Neural cell (in vitro differentiated cells): ENCODE measurements around the gene PSMG4. TPM values are rescaled to one million over a fixed set of nuclear protein-coding genes. Genes with fewer than 3 reads are reported as not detected.

ENCODE experiments used
- H2AFZ ChIP-seq: fragments of 200-600, 300-800 bp; sonication (generic), shearing (Covaris generic); 2 replicates; pipeline ENCODE4 v1.6.0; 2014; ENCODE audit warnings: low read depth, mild to moderate bottlenecking, antibody characterized with exemption, low read length, moderate library complexity
- H3F3A ChIP-seq: fragments of 200-600 bp; shearing (Covaris generic); 2 replicates; pipeline ENCODE4 v1.6.1; 2016; ENCODE audit warnings: mild to moderate bottlenecking, moderate library complexity, mixed read lengths, antibody characterized with exemption, low read length; ENCODE audit not compliant: insufficient read depth, poor library complexity, severe bottlenecking
- H3K27ac ChIP-seq: fragments of 200-600, 300-800 bp; sonication (generic), shearing (Covaris generic); 2 replicates; pipeline ENCODE4 v1.5.1; 2014; ENCODE audit warnings: mild to moderate bottlenecking, low read length, moderate library complexity
- H3K27me3 ChIP-seq: fragments of 300-800, 200-600 bp; sonication (generic), shearing (Covaris generic); 2 replicates; pipeline ENCODE4 v1.6.0; 2014; ENCODE audit warnings: mild to moderate bottlenecking, low read depth, low read length, moderate library complexity; ENCODE audit not compliant: insufficient read depth
- H3K36me3 ChIP-seq: fragments of 300-800, 200-600 bp; sonication (generic), shearing (Covaris generic); 2 replicates; pipeline ENCODE4 v1.5.1; 2014; ENCODE audit warnings: mild to moderate bottlenecking, antibody characterized with exemption, low read length, moderate library complexity; ENCODE audit not compliant: insufficient read depth
- H3K4me2 ChIP-seq: fragments of 300-800, 200-600 bp; sonication (generic), shearing (Covaris generic); 2 replicates; pipeline ENCODE4 v1.6.0; 2014; ENCODE audit warnings: mild to moderate bottlenecking, low read length
- H3K4me3 ChIP-seq: fragments of 300-800, 200-600 bp; sonication (generic), shearing (Covaris generic); 2 replicates; pipeline ENCODE4 v1.5.1; 2014; ENCODE audit warnings: mild to moderate bottlenecking, low read length, moderate library complexity
- H3K79me2 ChIP-seq: fragments of 200-600 bp; shearing (Covaris generic); replicated peaks from 2 replicates; pipeline ENCODE4 v1.6.0; 2014; ENCODE audit warnings: mild to moderate bottlenecking, low read length, moderate library complexity; ENCODE audit not compliant: insufficient read depth
- H3K9ac ChIP-seq: fragments of 300-800, 200-600 bp; sonication (generic), shearing (Covaris generic); 2 replicates; pipeline ENCODE4 v1.6.1; 2016; ENCODE audit warnings: mild to moderate bottlenecking, low read length, mixed read lengths
- H3K9me2 ChIP-seq: fragments of 200-600 bp; shearing (Covaris generic); 2 replicates; pipeline ENCODE4 v1.6.1; 2016; ENCODE audit warnings: mild to moderate bottlenecking, low read length, mixed read lengths; ENCODE audit not compliant: insufficient read depth
- H3K9me3 ChIP-seq: fragments of 200-600, 300-800 bp; sonication (generic), shearing (Covaris generic); 2 replicates; pipeline ENCODE4 v1.6.1; 2016; ENCODE audit warnings: mild to moderate bottlenecking, mixed run types, low read length, moderate library complexity, mixed read lengths
- H4K20me1 ChIP-seq: fragments of 200-600 bp; shearing (Covaris generic); 2 replicates; pipeline ENCODE4 v1.6.1; 2016; ENCODE audit warnings: mild to moderate bottlenecking, mixed run types; ENCODE audit not compliant: insufficient read depth
- CTCF ChIP-seq: fragments of 450-650 bp; IDR thresholded peaks from 2 replicates; pipeline ENCODE4 v1.5.1; 2014; ENCODE audit warnings: antibody characterized with exemption, mild to moderate bottlenecking, moderate library complexity; ENCODE audit not compliant: poor library complexity, severe bottlenecking
- EP300 ChIP-seq: fragments of 450-650 bp; conservative IDR thresholded peaks from 2 replicates; pipeline ENCODE4 v1.6.1; 2014; ENCODE audit warnings: antibody characterized with exemption, mild to moderate bottlenecking, moderate library complexity; ENCODE audit not compliant: poor library complexity, severe bottlenecking
- EZH2 ChIP-seq: fragments of 200-600, 300-800 bp; shearing (Covaris generic), sonication (generic); IDR thresholded peaks from 2 replicates; pipeline ENCODE4 v1.6.1; 2014; ENCODE audit warnings: antibody characterized with exemption, low read length, borderline replicate concordance, mild to moderate bottlenecking; ENCODE audit not compliant: insufficient read depth, poor library complexity, severe bottlenecking
- MXI1 ChIP-seq: fragments of 450-650 bp; conservative IDR thresholded peaks from 2 replicates; pipeline ENCODE4 v1.6.1; 2014; ENCODE audit warnings: antibody characterized with exemption, mild to moderate bottlenecking; ENCODE audit not compliant: poor library complexity, severe bottlenecking
- POLR2AphosphoS5 ChIP-seq: IDR thresholded peaks from 2 replicates; pipeline ENCODE4 v1.6.1; 2012
- RAD21 ChIP-seq: fragments of 450-650 bp; conservative IDR thresholded peaks from 2 replicates; pipeline ENCODE4 v1.6.1; 2014; ENCODE audit warnings: antibody characterized with exemption, mild to moderate bottlenecking, moderate library complexity
- REST ChIP-seq: IDR thresholded peaks from 2 replicates; pipeline ENCODE4 v1.6.1; 2012; ENCODE audit warnings: borderline replicate concordance
- SMC3 ChIP-seq: fragments of 450-650 bp; conservative IDR thresholded peaks from 2 replicates; pipeline ENCODE4 v1.6.1; 2014; ENCODE audit warnings: antibody characterized with exemption, mild to moderate bottlenecking, moderate library complexity; ENCODE audit not compliant: poor library complexity
- TAF1 ChIP-seq: IDR thresholded peaks from 2 replicates; pipeline ENCODE4 v1.6.1; 2012; ENCODE audit warnings: low read depth
- polyA plus RNA-seq: library from polyadenylated mRNA; depleted of rRNA; stranded (reverse); fragments of >200 nt; gene quantifications from 2 replicates; pipeline ENCODE4 v1.2.3, GENCODE V29; 2014

Gene PSMG4
- polyA plus RNA-seq, 1 donor from 2014 or later, result 52.0 TPM

GRCh38 chr6:3264356-3264755 is 5.6 kb downstream of the PSMG4 start:
- H3K79me2 ChIP-seq, result peaks cover 32% of the 10 kb centered on the region

GRCh38 chr6:3265671-3266070 is 6.9 kb downstream of the PSMG4 start:
- H3K27ac ChIP-seq, result no peak overlapping the region
- H3K9ac ChIP-seq, result no peak overlapping the region
- H3F3A ChIP-seq, result no peaks in the 10 kb centered on the region
- H2AFZ ChIP-seq, result no peak overlapping the region
- H3K27me3 ChIP-seq, result no peaks in the 10 kb centered on the region
- H3K9me2 ChIP-seq, result no peaks in the 10 kb centered on the region
- no peaks in the 10 kb centered on the region for H3K9me3 ChIP-seq
- no peak overlapping the region for H3K4me2 ChIP-seq
- H3K36me3 ChIP-seq, result peaks cover 3% of the 10 kb centered on the region
- H3K4me3 ChIP-seq, result no peak overlapping the region
- TF ChIP-seq TAF1 (no peak), EP300 (no peak), SMC3 (no peak), POLR2AphosphoS5 (no peak), EZH2 (no peak)
- H3K79me2 ChIP-seq, result peaks cover 24% of the 10 kb centered on the region
- no peaks in the 10 kb centered on the region for H4K20me1 ChIP-seq

More at GRCh38 chr6:3264356-3264755, 5.6 kb downstream of the PSMG4 start:
- no peak overlapping the region for H3K27ac ChIP-seq
- no peaks in the 10 kb centered on the region for H3K9me3 ChIP-seq
- no peaks in the 10 kb centered on the region for H3K27me3 ChIP-seq
- H3K4me2 ChIP-seq, result no peak overlapping the region
- no peaks in the 10 kb centered on the region for H3F3A ChIP-seq
- no peaks in the 10 kb centered on the region for H3K9me2 ChIP-seq
- no peak overlapping the region for H3K9ac ChIP-seq
- no peaks in the 10 kb centered on the region for H4K20me1 ChIP-seq
- TF ChIP-seq REST, result no peak
- no peak for TF ChIP-seq EP300
- no peak for TF ChIP-seq TAF1
- no peak for TF ChIP-seq RAD21
- TF ChIP-seq EZH2, result no peak
- no peak for TF ChIP-seq SMC3
- TF ChIP-seq POLR2AphosphoS5, result no peak
- no peak for TF ChIP-seq MXI1
- no peak for TF ChIP-seq CTCF
- H3K4me3 ChIP-seq, result no peak overlapping the region
- H3K36me3 ChIP-seq, result no peaks in the 10 kb centered on the region
- H2AFZ ChIP-seq, result no peak overlapping the region

GRCh38 chr6:3266170-3266569 is 7.4 kb downstream of the PSMG4 start:
- Histone ChIP-seq H3K4me3 (no peak overlapping the region), H4K20me1 (no peaks in the 10 kb centered on the region)

More at GRCh38 chr6:3266170-3266569, 7.4 kb downstream of the PSMG4 start:
- Histone ChIP-seq H3F3A (no peaks in the 10 kb centered on the region), H3K9me2 (no peaks in the 10 kb centered on the region), H3K36me3 (peaks cover 3% of the 10 kb centered on the region), H3K9ac (no peak overlapping the region), H3K27ac (no peak overlapping the region), H3K79me2 (peaks cover 19% of the 10 kb centered on the region), H3K27me3 (no peaks in the 10 kb centered on the region), H3K9me3 (no peaks in the 10 kb centered on the region), H3K4me2 (no peak overlapping the region), H2AFZ (no peak overlapping the region)
- TF ChIP-seq MXI1, result no peak
- no peak for TF ChIP-seq CTCF
- TF ChIP-seq REST, result no peak
- TF ChIP-seq TAF1, result no peak
- TF ChIP-seq EP300, result no peak
- TF ChIP-seq SMC3, result no peak
- TF ChIP-seq RAD21, result no peak
- no peak for TF ChIP-seq POLR2AphosphoS5
- no peak for TF ChIP-seq EZH2
